H1 (cell line): ENCODE measurements around the gene SUSD1. TPM values are rescaled to one million over a fixed set of nuclear protein-coding genes. Genes with fewer than 3 reads are reported as not detected.

Source experiments
- CTCF ChIA-PET: fragments of 300-600 bp; sonication (Branson Sonifier 250); formaldehyde crosslinking; loops from one replicate; lab custom pipeline; 2021; ENCODE audit not compliant: partially characterized antibody; lab: Charles Lee
- POLR2A ChIA-PET: fragments of 300-600 bp; sonication (Branson Sonifier 250); formaldehyde crosslinking; loops from one replicate; lab custom pipeline; 2021; ENCODE audit warnings: inconsistent platforms; ENCODE audit not compliant: partially characterized antibody; lab: Charles Lee
- DNase-seq, 2 experiments: peaks; one replicate each; pipeline versions ENCODE4 v3.0.0 to v3.0.0-alpha.2; 2010 to 2022; ENCODE audit warnings: low spot score in 2 of 2, low read depth in 1 of 2, mixed read lengths in 1 of 2
- FAIRE-seq: peaks from 2 replicates; lab custom pipeline; 2011; peaks lifted over from hg19 to GRCh38; lab: Jason Lieb, UNC
- H2AFZ ChIP-seq: 2 replicates; pipeline ENCODE4 v1.8.1; 2012; ENCODE audit warnings: low read length, inconsistent platforms
- H2AK5ac ChIP-seq: 2 replicates; pipeline ENCODE4 v1.6.1; 2013; ENCODE audit warnings: low read depth, low read length
- H2BK120ac ChIP-seq: replicated peaks from 2 replicates; pipeline ENCODE3; 2013; ENCODE audit warnings: low read depth, low read length, inconsistent platforms
- H2BK12ac ChIP-seq: 2 replicates; pipeline ENCODE4 v1.6.1; 2013; ENCODE audit warnings: low read depth, low read length
- H2BK15ac ChIP-seq: 2 replicates; pipeline ENCODE4 v1.6.1; 2013; ENCODE audit warnings: low read length
- H2BK20ac ChIP-seq: 2 replicates; pipeline ENCODE4 v1.6.1; 2013; ENCODE audit warnings: low read length
- H2BK5ac ChIP-seq: 2 replicates; pipeline ENCODE4 v1.6.1; 2013; ENCODE audit warnings: low read depth, low read length
- H3K14ac ChIP-seq: 2 replicates; pipeline ENCODE4 v1.6.1; 2013; ENCODE audit warnings: inconsistent platforms; ENCODE audit not compliant: insufficient read length
- H3K18ac ChIP-seq: 2 replicates; pipeline ENCODE4 v1.6.1; 2013; ENCODE audit warnings: low read length; ENCODE audit errors: extremely low read depth
- H3K23ac ChIP-seq: 2 replicates; pipeline ENCODE4 v1.6.1; 2013; ENCODE audit warnings: inconsistent platforms; ENCODE audit not compliant: insufficient read length
- H3K23me2 ChIP-seq: 2 replicates; pipeline ENCODE4 v1.6.1; 2013; ENCODE audit warnings: low read depth, low read length
- H3K27ac ChIP-seq: 2 replicates; pipeline ENCODE4 v1.6.1; 2011; ENCODE audit warnings: low read depth, low read length, inconsistent platforms
- H3K27me3 ChIP-seq, 4 experiments: replicated peaks in 1 of 4; 1 replicate in 1 of 4; 2 replicates in 3 of 4; pipeline versions ENCODE4 v1.6.1 to v1.8.1; 2011 to 2013; ENCODE audit warnings: low read length in 3 of 4, mild to moderate bottlenecking in 3 of 4, inconsistent platforms in 2 of 4, mixed read lengths in 2 of 4, moderate library complexity in 1 of 4; ENCODE audit not compliant: control insufficient read depth in 3 of 4, insufficient read depth in 3 of 4; ENCODE audit errors: extremely low read depth in 1 of 4
- H3K36me3 ChIP-seq, 4 experiments: 2 replicates each; pipeline versions ENCODE4 v1.6.1 to v1.8.1; 2011 to 2013; ENCODE audit warnings: mild to moderate bottlenecking in 4 of 4, low read length in 3 of 4, moderate library complexity in 2 of 4, control low read depth in 1 of 4, inconsistent platforms in 1 of 4; ENCODE audit not compliant: insufficient read depth in 4 of 4, control insufficient read depth in 2 of 4
- H3K4ac ChIP-seq: replicated peaks from 2 replicates; pipeline ENCODE3; 2013; ENCODE audit warnings: low read length, low read depth, mixed read lengths, inconsistent platforms; ENCODE audit not compliant: insufficient read length
- H3K4me1 ChIP-seq, 4 experiments: replicated peaks in 1 of 4; 1 replicate in 1 of 4; 2 replicates in 3 of 4; pipeline versions ENCODE4 v1.6.1 to v1.8.1; 2011 to 2013; ENCODE audit warnings: low read length in 3 of 4, inconsistent platforms in 2 of 4, mixed read lengths in 1 of 4; ENCODE audit not compliant: insufficient read depth in 4 of 4, control insufficient read depth in 3 of 4
- H3K4me2 ChIP-seq, 2 experiments: 2 replicates each; pipeline versions ENCODE4 v1.6.1 to v1.8.1; 2011 to 2013; ENCODE audit warnings: low read depth in 2 of 2, low read length in 2 of 2, control low read depth in 1 of 2, inconsistent platforms in 1 of 2, mild to moderate bottlenecking in 1 of 2; ENCODE audit not compliant: insufficient read depth in 1 of 2
- H3K4me3 ChIP-seq, 4 experiments: fragments of 200-600, 300-600 bp in 1 of 4; sonication (generic), shearing (Covaris generic), sonication (Bioruptor Twin) in 1 of 4; 2 replicates each; pipeline versions ENCODE4 v1.5.1 to v1.8.1; 2011 to 2016; ENCODE audit warnings: low read length in 4 of 4, low read depth in 3 of 4, control low read depth in 2 of 4, inconsistent platforms in 2 of 4, mild to moderate bottlenecking in 2 of 4, mixed read lengths in 1 of 4, moderate library complexity in 1 of 4; ENCODE audit not compliant: insufficient read depth in 2 of 4; ENCODE audit errors: extremely low read depth in 1 of 4
- H3K56ac ChIP-seq: replicated peaks from 2 replicates; pipeline ENCODE3; 2013; ENCODE audit warnings: low read depth, mild to moderate bottlenecking, mixed read lengths, low read length, inconsistent platforms; ENCODE audit not compliant: insufficient read length
- H3K79me1 ChIP-seq: 2 replicates; pipeline ENCODE4 v1.6.1; 2013; ENCODE audit warnings: low read depth, low read length, control low read depth
- H3K79me2 ChIP-seq, 2 experiments: 2 replicates each; pipeline versions ENCODE4 v1.6.1 to v1.8.1; 2012 to 2013; ENCODE audit warnings: low read length in 2 of 2, mild to moderate bottlenecking in 2 of 2, inconsistent platforms in 1 of 2; ENCODE audit not compliant: insufficient read depth in 2 of 2, control insufficient read depth in 1 of 2
- H3K9ac ChIP-seq, 4 experiments: replicated peaks in 1 of 4; 1 replicate in 1 of 4; 2 replicates in 3 of 4; pipeline versions ENCODE4 v1.6.1 to v1.8.1; 2011 to 2013; ENCODE audit warnings: low read depth in 3 of 4, low read length in 3 of 4, control low read depth in 2 of 4, mild to moderate bottlenecking in 2 of 4, moderate library complexity in 2 of 4, inconsistent platforms in 1 of 4; ENCODE audit errors: extremely low read depth in 1 of 4
- H3K9me3 ChIP-seq, 2 experiments: 2 replicates each; pipeline versions ENCODE4 v1.6.1 to v1.8.1; 2012 to 2013; ENCODE audit warnings: mild to moderate bottlenecking in 2 of 2, moderate library complexity in 2 of 2, control low read depth in 1 of 2, inconsistent platforms in 1 of 2, low read depth in 1 of 2, low read length in 1 of 2, mixed read lengths in 1 of 2; ENCODE audit not compliant: insufficient read depth in 2 of 2
- H4K20me1 ChIP-seq, 2 experiments: replicated peaks in 1 of 2; 2 replicates each; pipeline versions ENCODE3 to v1.8.1; 2011 to 2013; ENCODE audit warnings: inconsistent platforms in 2 of 2, low read length in 2 of 2, mild to moderate bottlenecking in 1 of 2; ENCODE audit not compliant: insufficient read depth in 2 of 2, control insufficient read depth in 1 of 2
- H4K5ac ChIP-seq: 2 replicates; pipeline ENCODE4 v1.6.1; 2013; ENCODE audit warnings: low read length, low read depth, mixed read lengths, inconsistent platforms; ENCODE audit not compliant: insufficient read length
- H4K8ac ChIP-seq: 2 replicates; pipeline ENCODE4 v1.8.0; 2013; ENCODE audit warnings: mild to moderate bottlenecking, moderate library complexity, low read length, inconsistent platforms; ENCODE audit not compliant: insufficient read depth; ENCODE audit errors: extremely low read depth
- H4K91ac ChIP-seq: replicated peaks from 2 replicates; pipeline ENCODE3; 2013; ENCODE audit warnings: low read length, mixed read lengths, inconsistent platforms; ENCODE audit not compliant: insufficient read length
- BCL11A ChIP-seq, 2 experiments: IDR thresholded peaks; one replicate each; pipeline ENCODE4 v1.6.1; 2011; ENCODE audit warnings: low read depth in 2 of 2, low read length in 2 of 2, mild to moderate bottlenecking in 2 of 2
- TBP ChIP-seq: IDR thresholded peaks from 2 replicates; pipeline ENCODE4 v1.6.1; 2011; ENCODE audit warnings: low read depth, low read length, improper control_type of control experiment
- TCF12 ChIP-seq: IDR thresholded peaks from 2 replicates; pipeline ENCODE4 v1.6.1; 2011; ENCODE audit warnings: low read depth, mild to moderate bottlenecking, low read length
- WGBS, 2 experiments: shearing (Covaris generic) in 1 of 2; methylation state at CpG; one replicate each; pipeline versions ENCODE4 v1.1.6 to v1.1.7; 2013 to 2015; ENCODE audit warnings: low lambda C conversion rate in 2 of 2, mixed read lengths in 2 of 2, inconsistent platforms in 1 of 2, low coverage in 1 of 2, missing lambda C conversion rate in 1 of 2; ENCODE audit not compliant: insufficient replicate concordance in 2 of 2, insufficient coverage in 1 of 2, insufficient read length in 1 of 2; ENCODE audit errors: extremely low coverage in 1 of 2, missing lambda C conversion rate in 1 of 2; 5-methylcytosine and 5-hydroxymethylcytosine counted together
- polyA plus RNA-seq, 7 experiments: library from polyadenylated mRNA; depleted of rRNA in 3 of 7; stranded (reverse) in 5 of 7; unstranded in 2 of 7; fragments of >200 nt in 5 of 7; fragments of 200-250 nt in 2 of 7; gene quantifications; 1 replicate in 5 of 7; 2 replicates in 1 of 7; 4 replicates in 1 of 7; pipeline versions ENCODE4 v1.2.1 to v1.2.3, GENCODE V29; 2011 to 2013; ENCODE audit warnings: missing spikeins in 2 of 7, mixed read lengths in 2 of 7
- total RNA-seq: library from RNA; stranded (reverse); fragmentation: NEBNext Ultra II Directional; extraction: Animal tissue kit (Norgen Biotek cat#: 25700); gene quantifications from 2 replicates; pipeline ENCODE4 v1.2.1, GENCODE V29; 2021

SUSD1 gene
- total and polyA plus RNA-seq, 2 of the 8 experiments (the other 6 are each of a cell fraction or from before 2014, with no cell fraction given) = 2.8 to 7.2 TPM

DNA sequence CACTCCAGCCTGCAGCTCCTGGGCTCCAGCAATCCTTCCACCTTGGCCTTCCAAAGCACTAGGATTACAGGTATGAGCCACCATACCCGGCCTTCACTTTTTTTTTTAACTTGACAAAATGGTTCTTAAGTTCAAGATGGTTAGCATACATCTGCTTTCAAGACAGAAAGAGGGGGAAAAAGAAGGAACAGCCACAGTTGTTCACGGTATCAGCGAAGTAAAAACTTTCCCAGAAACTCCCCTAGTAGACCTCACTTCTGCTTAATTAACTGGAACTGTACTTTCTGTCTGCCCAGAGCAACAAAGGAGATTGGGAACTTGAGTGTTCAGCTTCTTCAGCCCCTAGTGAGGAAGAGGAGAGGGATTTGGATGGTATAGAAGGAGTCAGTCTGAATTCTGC lies 161.8 kb downstream of the SUSD1 start:
- H4K5ac ChIP-seq = no peak overlapping the region
- no peak overlapping the region for H2BK120ac ChIP-seq
- 91% methylated on average over 3 of the region's 3 CpGs; no CpG with 5 or more reads in 1 of the 2 experiments for WGBS, 2 experiments
- H2BK15ac ChIP-seq = no peak overlapping the region
- H3K14ac ChIP-seq = no peak overlapping the region
- H4K8ac ChIP-seq = no peak overlapping the region
- TF ChIP-seq TCF12 (no peak), BCL11A (IDR thresholded peaks at IDR 0.05; ENCODE audit: low read depth in 2 of 2, low read length in 2 of 2) (no peak), TBP (no peak)
- TF ChIP-seq, all 59 proteins: peak for 0
- H3K27me3 ChIP-seq = no peaks in the 10 kb centered on the region
- no peak overlapping the region for H2AK5ac ChIP-seq
- H3K23ac ChIP-seq = no peak overlapping the region
- no peaks in the 10 kb centered on the region for H3K36me3 ChIP-seq
- no peak overlapping the region for H3K27ac ChIP-seq
- H2BK12ac ChIP-seq = no peak overlapping the region
- no peak overlapping the region for H2BK20ac ChIP-seq
- no peaks in the 10 kb centered on the region for H3K4me1 ChIP-seq
- POLR2A ChIA-PET = interaction anchor here (1.1 kb wide), 1 partner anchor 12 kb away, joined by 3 read pairs; no protein-coding TSS in a partner anchor
- no peak overlapping the region; the same call in 1 of the 2 replicates for H2AFZ ChIP-seq
- no peak overlapping the region for H3K18ac ChIP-seq
- DNase-seq = no peak
- H3K56ac ChIP-seq = no peak overlapping the region
- H3K79me1 ChIP-seq = no peaks in the 10 kb centered on the region
- H3K4me3 ChIP-seq = no peak overlapping the region
- CTCF ChIA-PET = interaction anchor here (0.8 to 1.6 kb wide), 3 partner anchors 9 to 61 kb away, joined by 3 to 5 read pairs (median 3); no protein-coding TSS in a partner anchor
- FAIRE-seq = no peak
- no peaks in the 10 kb centered on the region for H4K20me1 ChIP-seq
- no peak overlapping the region for H3K4ac ChIP-seq
- H2BK5ac ChIP-seq = no peak overlapping the region
- H3K9ac ChIP-seq = no peak overlapping the region
- no peaks in the 10 kb centered on the region for H3K79me2 ChIP-seq
- H3K4me2 ChIP-seq = no peak overlapping the region
- no peak overlapping the region for H4K91ac ChIP-seq
- H3K23me2 ChIP-seq = no peaks in the 10 kb centered on the region
- no peaks in the 10 kb centered on the region for H3K9me3 ChIP-seq
